OCI-LY1 (cell line): ENCODE measurements around the gene GPN1.

Experiments
- CTCF ChIP-seq: fragments of 200-600 bp; sonication (generic), shearing (Covaris generic); IDR thresholded peaks from 2 replicates; pipeline ENCODE4 v1.5.1; 2017; ENCODE audit warnings: mild to moderate bottlenecking, antibody characterized with exemption, low read length, moderate library complexity, mixed read lengths
- EZH2 ChIP-seq: fragments of 200-600 bp; sonication (generic), shearing (Covaris generic); IDR thresholded peaks from 2 replicates; pipeline ENCODE4 v1.8.0; 2017; ENCODE audit warnings: borderline replicate concordance, mixed run types, mild to moderate bottlenecking, antibody characterized with exemption, low read length, moderate library complexity, mixed read lengths

- TF ChIP-seq CTCF, result no peak
- TF ChIP-seq EZH2, result no peak
These were observed 32.2 kb upstream of the GPN1 start for GRCh38 chr2:27596627-27597026.
